ELR (cell line): ENCODE results near the gene C1orf116.

Experiments used
- DNase-seq: peaks from one replicate; pipeline ENCODE4 v3.0.0-alpha.2; 2015; ENCODE audit warnings: low read depth

Gene C1orf116

DNA sequence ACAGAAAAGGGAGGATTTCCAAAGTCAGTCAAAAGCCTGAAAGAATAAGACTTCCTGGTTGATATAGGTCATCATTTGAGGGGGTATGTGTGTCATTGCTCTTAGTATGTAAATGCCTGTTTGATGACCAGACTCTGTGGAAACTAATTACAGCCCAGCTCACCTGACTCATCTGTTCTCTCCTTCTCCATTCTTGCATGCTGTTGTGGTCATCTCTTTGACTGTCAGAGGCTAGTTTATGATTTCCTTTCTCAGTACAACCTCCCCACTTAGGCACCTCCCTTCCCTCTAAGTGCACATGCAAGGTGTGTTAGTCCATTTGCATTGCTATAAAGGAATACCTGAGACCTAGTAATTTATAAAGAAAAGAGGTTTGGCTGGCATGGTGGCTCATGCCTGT lies 2.4 kb upstream of the C1orf116 start:
- DNase-seq, result peak; percentile 95

DNA sequence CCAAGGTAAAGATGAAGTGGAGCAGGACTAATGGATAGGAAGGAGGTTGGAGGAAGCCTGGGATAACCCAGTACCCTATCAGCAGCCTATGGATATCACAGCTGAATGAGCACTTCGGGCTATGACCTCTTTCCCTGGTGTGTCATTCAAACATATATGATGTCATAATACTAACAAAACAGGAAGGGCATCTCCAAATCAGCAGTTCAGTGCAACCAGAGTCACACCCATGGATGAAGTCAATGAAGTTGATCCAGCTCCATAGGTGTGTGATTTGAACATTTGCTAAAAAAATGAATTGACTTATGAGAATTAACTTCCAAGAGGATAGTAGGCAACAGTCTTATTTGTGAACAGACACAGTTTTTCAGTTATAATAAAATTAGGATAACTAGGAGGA lies 1.7 kb upstream of the C1orf116 start:
- DNase-seq, result peak; percentile 38

DNA sequence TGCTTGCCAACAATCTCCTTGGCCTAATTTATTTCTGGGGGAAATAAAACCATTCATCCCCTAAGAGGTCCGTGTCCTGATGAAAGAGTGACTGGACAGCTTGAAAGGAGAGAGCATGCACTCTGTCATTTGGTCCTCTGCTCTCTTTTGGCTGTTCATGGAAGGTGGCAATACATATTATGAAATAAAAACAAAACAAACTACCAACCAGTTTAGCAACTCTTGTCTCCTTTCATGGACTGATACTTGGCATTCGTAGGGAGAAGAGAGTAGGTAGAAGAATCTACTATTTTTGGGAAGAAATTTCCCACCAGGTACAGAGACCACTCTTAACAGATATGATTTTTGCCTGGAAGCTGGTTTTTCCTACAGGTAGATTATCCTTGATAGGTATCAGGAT lies 746 bp upstream of the C1orf116 start:
- DNase-seq, result no peak

DNA sequence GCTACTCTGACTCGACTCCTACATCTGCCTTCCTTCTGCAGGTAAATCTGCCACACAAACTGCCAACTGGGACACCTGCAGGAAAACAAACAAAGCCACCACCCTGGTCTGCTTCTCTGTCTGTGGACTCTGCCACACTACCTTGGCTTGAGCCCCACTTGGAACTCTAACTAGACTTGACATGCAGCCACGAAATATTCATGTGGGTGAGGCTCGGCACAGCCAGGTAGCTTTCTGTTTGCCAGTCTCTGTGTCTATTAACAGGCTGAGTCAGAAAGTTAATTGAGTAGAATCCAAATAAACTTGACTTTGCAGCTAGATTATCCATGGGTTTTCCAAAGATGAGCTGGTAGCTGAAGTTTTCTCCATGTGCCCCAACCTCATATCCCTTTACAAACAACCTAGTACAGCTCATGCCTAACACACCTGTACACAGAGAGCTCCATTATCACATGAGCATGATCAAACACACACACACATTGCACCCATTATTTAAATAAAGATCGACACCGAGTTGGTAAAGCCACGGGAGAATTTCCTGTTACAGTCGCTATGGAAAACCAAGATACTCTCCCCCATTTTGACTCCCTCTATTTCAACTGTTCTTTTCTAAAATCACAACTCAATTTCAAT lies 808 bp downstream of the C1orf116 start:
- DNase-seq, result no peak

DNA sequence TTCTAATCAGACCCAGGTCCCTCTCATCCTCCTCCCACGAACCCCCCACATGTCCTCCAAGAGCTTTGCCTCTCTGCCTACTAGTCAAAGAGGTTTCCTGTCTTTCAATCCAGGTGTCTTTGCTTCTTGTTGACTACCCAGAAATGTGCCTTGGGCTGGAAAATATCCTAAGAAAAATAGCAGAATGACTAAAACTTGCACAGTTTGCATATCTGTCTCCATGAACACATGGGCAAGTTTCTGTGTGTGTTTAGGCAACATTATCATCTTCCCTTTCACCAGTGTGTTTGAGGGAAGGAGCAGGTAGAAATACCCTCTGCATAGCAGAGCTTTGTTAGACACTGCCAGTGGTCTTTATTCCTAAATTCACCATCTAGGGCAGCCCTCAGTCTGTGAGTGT lies 1.5 kb downstream of the C1orf116 start:
- no peak for DNase-seq

DNA sequence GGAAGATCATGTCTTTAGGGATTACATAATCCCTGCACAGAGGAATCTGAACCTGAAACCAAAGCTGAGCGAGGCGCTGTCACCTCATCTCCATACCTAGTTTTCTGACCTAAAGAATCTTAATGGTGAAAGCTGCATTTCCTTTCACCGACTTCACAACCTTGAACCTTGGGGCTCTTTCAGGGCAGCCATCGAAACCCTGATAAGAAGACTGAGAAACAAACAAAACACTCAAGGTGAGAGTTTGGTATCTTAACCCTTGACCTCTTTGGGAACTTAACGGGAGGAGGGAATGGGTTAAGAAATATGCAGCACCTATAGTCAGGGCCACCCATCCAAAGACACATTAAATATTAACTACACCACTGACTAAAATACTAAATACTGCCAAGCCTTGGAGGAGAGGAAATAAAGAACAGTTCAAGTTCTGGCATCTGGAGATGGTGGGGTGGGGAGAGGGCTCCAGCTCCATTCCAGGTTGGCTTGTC lies 2.0 kb downstream of the C1orf116 start:
- DNase-seq, result no peak

DNA sequence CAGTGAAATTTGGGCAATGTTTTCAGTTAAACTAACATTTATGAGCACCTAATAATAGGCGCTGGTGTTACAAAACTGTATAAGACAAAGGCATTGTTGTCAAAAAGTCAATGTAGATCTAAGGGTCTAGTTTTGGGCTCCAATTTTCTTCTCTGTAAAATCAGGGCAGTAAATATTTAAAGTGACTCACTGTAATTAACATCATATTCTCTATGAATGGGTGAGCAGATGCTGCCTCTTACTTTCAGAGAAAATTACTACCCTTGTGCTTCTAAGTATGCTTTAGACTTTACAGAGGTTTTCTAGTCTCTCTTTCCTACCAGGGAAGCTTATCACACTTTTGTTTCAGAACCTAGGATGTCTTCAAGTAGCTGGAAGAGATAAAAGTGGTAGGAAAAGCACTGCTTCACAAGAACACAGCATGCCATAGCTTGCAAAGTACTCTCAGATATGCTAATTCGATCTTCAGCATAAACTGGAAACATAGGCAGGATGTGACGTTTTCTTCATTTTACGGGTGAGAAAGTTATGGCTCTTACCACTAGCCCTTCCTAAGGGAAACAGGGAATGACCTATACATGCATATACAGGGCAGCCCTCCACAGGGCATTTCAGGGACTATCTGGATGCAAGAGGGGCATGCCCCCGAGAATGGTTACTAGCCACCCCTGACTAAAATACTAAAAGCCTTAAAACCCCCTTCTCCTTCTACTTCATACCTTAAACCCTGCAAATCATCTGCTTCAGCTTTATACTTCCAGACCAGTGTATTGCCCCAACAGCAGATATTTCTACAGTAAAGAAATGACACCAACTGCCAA lies 2.6 kb downstream of the C1orf116 start:
- no peak for DNase-seq

DNA sequence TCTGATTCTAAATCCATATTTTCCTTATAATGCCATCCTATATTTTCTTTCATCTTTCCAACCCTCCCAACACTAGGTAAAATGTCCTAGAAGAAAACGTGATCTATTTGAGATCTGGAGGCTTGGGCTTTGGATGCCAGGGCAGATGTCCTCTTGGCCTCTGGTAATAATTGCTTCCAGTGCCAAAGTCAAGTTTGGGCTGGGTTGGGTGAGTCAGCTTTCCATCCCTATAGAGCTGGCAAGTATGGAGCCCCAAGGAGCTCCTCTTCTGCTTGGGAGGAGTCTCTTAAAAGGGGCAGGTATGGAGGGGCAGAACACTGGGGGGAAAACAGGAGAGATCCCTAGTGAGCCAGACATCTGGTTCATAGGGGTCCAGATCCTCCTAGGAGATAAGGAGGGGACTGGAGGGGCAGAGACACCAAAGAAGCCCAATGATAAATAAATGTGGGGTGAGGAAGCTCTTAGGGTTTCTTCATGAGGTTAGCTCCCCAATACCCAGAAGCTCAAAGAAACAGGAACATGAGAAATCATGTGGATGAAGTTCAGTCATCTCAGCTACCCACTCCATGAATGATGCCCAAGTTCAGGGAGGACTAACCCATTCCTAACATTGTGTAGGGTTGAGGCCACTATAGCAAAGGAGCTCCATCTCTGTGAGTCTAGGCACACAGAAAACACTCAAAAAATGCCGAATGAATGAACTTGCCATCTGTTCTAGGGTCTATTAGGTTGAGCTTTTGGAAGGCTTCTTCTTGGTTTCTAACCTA lies 3.5 kb downstream of the C1orf116 start:
- DNase-seq, result no peak

DNA sequence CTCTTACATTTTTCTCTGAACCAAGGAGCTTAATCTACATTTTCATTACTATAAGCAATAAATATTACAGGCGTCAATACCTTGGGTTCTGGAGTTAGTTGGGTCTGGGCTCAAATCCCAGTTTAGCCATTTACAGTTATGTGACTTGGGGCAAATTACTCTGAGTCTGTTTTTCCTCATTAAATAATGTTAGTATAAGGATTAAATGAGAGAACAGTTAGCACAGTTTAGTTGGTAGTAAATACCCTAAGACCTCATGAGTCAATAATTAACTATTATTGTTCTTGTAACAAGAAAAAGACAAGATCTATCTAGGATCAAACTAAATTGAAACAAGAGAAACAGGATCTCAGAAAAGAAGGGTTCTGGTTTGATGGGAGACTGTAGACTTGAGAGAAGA lies 4.6 kb downstream of the C1orf116 start:
- DNase-seq, result no peak

DNA sequence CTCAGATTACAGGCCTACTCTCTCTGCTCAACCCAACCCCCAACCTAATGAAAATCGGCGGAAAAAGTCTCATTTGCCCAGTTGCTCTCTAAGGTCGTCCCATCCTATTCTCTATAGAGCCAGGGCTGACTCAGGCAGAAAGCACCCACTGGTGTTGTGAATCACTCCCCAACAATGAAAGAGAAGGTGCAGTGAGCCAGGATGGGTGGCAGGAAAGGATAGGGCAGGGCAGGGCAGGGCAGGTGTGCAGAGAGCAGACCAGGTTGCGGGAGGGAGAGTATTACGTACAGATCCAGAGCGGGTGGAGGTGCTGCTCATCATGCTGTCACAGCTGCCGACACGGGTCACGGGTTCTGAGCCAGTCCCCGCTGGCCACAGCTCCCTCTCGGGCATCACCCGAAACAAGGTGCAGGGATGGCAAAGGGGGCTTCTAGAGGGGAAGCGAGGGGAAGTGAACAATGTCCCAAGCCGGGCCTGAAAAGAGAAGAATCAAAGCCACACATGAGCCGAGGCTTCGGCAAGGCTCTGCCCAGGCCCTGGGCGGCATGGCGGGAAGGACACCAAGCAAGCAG lies 5.3 kb downstream of the C1orf116 start:
- DNase-seq, result peak; percentile 92

DNA sequence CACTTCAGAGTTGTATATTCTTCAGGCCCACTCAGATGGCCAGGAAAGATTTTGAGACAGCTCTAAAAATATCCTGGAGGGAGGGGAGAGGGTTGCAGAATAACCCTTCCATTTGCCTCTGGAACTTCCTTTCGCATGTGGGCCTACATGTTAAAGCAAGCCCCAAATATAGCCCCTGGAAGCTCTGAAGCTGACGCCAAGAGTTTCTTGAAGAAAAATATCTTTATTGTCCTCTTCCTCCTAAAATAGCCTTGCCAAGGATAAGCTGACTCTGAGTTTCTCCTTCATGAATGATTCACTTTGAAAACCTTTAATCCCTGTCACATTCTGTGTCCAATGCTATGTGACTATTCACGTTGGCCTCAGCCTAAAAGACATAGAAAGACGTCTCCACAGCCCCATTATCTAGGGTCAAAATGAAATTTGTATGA lies 6.4 kb downstream of the C1orf116 start:
- peak; percentile 57 for DNase-seq

DNA sequence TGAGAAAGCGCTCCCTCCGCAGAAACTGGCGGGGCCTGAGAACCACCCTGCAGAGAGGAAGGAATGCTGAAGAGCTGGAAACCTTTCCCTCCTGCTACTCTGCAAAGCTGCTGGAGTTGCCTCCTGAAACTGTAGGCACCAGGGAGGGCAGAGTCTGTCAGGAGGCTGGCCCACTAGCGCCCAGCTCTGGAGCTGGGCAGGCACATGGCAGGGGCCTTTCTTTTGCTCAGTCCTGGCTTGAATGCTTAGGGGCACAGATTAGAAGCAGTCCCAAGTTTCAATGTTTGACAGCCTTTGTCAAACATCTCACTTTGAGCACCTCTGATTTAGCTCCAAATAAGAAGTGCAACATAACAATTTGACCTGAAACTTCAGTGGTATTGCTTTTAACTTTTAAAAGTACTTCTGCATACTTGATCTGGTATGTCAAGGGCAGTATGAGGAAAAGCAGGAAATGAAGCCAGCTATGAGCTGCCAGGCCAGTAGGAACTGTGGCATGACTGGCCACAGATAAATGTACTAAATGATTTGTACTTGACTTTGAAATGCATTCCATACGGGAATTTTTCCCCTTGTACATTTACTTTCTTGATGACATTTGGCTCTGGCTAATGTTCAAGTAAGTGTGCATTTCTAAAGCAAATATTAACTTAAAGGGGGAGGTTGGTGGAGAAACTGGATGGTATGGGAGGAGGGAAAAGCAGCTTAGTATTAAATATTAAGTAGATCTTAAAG lies 7.2 kb downstream of the C1orf116 start:
- DNase-seq, result peak; percentile 61

DNA sequence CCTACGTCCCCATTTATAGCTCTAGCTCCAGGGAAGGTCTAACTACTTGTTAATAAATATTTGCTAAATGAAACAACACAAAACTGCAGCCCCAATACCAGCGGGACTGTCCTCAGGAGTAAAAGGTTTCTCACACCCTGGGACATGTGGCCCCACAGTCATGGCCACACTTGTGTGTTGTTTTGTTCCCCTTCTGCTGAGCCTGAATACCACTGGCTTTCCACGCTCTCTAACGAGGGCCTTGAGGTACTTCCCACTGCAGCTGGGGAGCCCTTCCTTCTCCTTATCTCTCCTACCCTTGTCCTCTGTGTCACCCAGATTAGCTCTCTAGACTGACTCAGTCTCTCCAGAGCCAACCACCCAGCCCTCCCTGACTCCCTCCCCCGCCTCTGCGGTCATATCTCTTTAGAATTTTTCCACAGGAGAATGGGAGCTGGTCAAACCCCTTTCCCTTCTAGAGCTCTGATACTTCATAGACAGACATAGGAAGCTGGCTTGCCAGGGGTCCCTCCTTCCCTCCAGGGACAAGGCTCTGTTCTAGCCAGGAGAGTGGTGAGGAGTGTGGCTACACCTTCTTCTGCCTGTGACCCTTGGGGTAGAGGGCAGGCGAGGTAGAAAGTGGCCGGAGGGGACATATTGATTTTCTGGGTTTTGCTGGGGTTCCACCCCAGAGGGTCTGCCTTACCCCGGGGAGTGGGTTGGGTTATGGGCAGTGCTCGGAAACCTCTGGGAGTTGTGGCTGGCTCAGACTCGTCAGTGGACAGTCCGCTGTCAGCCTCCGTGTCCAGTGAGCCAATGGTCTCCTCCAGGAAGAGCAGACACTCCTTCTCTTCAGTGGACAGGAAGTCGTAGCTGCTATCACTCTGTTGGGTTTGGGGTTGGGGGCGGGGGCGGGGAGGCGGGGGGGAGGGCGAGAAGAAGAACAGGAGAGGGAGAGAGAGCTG lies 8.1 kb downstream of the C1orf116 start:
- no peak for DNase-seq

DNA sequence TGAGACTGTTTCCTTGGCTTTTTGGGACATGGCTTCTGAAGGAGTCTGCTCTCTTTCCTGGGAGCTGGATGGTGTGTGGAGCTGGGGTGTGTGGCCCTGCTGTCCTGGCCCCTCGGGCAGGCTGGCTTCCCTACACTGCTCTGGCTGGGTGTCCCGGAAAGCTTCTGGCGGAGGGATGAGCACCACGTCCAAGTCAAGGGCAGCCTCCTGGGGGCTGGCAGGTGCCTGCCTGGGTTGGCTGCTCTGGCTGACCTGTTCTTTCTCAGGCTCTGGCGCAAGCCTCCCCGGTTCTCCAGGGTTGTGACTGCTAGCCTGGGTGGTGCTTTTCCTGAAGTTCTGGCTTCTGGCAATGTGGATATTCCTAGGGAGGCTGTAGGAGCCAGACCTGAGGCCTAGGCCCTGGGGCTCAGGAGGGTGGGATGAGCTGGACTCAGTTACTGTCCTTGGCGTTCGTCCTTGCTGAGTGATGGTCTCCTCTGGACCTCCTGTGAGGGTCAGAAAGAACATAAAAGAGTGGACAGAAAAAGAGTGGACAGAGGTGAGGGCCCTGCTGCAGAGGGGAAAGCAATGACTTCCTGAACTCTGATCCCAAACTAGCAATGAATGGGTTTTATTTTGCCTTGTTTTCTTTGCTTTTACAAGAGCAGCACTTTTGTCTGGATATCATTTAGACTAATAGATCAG lies 9.4 kb downstream of the C1orf116 start:
- DNase-seq, result no peak

DNA sequence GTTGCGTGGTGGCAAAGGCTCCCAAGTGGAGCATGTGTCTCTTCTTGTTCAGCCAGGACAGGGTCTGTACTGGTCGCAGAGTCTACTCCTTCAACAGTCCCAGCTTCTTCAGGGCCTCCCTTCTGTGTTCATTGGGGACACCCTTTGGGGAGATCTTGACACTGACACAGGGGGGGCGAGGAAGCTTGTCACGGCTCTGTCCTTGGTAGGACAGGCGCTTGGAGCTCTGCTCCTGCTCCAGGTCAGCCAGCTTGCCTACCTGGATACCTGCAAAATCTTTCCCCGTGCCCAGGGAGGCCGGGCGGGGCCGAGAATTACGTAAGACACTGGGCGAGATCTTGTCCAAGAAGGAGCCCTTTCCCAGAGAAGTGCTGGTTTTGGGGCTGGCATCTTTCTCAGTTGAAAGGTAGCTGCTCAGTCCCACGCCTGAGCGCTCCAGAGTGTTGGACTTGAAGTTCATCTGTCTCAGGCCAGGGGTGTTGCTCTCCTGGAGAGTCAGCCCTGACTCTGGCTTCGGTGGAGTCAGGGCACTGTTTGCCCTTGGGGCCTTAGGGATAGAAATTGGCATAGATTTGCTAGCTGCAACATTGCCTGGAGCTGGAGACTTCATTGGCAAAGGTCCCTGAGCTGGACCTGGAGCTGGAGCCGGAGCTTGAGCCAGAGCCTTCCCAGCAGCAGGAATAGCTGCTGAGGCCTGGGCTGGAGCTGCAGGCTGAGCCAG lies 10.5 kb downstream of the C1orf116 start:
- no peak for DNase-seq

DNA sequence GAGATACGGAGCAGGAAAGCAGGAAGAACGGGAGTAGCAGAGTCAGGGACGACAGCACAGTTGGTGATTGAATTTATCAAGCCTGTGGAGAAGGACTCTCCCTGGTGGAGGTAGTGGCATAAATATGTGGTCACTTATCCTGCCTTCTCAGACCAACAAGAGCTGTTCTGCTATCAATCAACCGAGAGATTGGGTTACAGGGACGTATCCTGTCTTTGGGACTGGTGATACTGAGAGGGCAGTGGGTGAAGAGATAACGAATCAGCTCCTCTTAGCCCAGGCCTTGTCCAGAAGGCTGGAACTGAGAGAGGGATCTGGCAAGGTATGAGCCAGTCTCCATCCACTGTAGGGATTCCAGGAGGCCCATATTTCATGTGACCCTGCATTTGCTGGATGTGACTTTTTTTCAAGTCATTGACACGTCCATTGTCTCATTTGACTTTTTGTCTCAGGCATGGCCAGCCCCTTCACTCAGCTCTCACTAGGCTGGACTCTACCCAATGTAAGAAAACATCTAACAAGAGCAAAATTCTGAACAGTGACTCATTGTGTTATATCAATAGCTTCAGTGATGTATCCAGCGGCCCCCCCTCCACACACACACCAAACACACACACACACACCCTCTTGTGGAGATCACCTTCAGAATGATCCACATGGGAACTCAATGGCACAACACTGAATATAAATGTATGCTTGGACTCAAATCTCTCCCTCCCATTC lies 11.3 kb downstream of the C1orf116 start:
- DNase-seq, result peak; percentile 79

DNA sequence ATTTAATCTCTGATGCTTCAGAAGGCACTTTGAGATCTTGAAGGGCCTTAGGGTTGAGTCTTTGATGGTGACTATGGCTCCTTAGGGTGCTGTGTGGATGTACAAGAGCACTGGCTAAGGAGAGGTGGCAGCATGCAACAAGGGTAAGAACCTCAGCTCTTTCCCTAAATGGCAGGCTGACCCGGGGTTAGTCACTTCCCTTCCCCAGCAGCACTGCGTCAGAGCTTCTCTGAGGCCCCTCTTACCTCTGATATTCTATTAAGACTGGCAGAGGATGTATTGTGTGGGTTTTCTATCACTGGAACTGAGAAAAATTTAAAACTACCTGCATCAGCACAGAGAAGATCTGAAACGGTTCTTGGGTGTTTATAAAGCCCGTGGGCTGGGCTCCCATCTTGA lies 11.8 kb downstream of the C1orf116 start:
- DNase-seq, result peak; percentile 82

DNA sequence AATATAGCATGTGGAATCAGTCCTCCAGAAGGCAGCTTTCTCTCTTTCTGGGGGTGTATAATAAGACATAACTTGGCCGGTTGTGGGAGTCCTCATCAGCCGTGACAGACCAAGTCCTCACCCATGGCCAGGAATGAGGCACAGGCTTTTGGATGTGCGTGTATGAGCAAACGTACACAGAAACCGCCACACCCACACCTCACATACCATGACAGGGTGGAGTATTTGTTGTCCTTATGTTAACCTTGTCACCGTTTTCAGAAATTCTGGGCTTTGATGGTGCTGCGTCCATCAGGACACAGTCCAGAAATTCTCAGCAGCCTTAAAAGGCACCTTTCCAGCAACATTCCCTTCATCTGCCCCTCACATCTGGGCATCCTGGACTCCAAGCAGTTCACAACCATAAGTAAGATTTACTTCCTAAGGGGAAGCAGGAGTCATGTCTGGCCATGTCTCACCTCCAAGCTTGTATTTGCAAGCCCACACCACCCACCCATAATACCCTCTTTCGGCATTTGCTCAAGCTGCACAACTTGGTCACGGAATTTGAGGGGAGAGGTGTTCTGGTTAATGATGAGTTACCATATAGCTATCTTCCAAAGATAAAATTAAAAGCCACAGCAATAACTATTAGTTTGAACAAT lies 12.4 kb downstream of the C1orf116 start:
- no peak for DNase-seq
